Measurements from ENCODE around the gene BEND6. TPM values are rescaled to one million over a fixed set of nuclear protein-coding genes. Genes with fewer than 3 reads are reported as not detected.
A peak's percentile ranks its signal among the peaks of the same experiment; 100 is the strongest.
"Not testable (repeated sequence)": the region's sequence is repeated elsewhere in the genome, so short reads cannot be mapped to it uniquely, and the experiment has no call there.

Gene BEND6
- total and polyA plus RNA-seq, 2 of the 13 experiments (the other 11 are each of a cell fraction or from before 2014, with no cell fraction given), result 0.20 to 0.21 TPM

DNA sequence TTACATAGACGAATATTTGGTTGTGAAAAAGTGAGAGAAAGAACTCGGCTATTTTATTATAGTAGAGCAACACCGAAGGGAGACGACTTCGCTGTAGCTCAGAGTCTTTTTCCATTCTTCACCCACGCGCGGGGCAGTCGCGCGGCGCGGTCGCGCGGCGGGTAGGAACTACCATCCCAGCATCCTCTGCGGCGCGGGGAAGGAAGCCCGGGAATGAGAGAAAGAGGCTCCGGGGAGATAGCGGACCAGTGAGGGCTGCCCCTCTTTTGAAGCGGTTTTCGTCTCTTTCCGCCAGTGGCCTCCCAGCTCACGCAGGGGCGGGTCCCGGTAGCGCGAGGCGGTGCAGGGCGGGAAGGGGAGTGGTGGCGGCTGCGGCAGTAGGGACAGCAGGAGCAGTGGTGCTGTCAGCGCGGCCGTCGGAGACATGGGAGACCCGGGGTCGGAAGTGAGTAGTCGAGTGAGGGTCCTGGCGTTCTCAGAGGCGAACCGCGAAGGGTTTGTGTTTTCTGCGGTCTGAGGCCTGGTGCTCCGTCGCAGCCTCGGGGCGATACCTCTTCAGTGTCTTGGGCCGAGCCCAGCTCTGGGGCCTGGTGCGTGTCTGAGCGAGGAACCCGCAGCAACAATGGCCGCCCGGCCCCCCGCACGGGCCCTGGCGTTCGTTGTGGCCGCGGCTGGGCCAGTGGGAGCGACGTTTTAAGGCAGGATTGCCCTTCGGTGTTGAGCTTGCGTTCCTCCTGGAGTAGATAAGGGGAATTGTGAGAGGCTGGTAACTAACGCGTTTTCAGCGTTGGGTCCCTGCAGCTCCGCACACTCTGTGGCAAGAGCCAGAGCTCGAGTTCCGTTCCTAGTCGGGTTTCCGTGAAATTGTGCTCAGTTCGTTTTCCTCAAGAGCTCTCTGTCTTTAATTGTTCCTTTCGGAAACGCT, 91.7 kb downstream of the BEND6 start, which contains the start of gene KIAA1586 (continued):
- TF ChIP-seq, protein P1, sequence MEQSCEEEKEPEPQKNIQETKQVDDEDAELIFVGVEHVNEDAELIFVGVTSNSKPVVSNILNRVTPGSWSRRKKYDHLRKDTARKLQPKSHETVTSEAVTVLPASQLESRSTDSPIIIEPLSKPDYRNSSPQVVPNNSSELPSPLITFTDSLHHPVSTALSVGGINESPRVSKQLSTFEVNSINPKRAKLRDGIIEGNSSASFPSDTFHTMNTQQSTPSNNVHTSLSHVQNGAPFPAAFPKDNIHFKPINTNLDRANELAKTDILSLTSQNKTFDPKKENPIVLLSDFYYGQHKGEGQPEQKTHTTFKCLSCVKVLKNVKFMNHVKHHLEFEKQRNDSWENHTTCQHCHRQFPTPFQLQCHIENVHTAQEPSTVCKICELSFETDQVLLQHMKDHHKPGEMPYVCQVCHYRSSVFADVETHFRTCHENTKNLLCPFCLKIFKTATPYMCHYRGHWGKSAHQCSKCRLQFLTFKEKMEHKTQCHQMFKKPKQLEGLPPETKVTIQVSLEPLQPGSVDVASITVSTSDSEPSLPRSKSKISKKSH (CRISPR knock-in tag; IDR thresholded peaks at IDR 0.05; ENCODE audit: borderline replicate concordance), result 0 out of 2 replicates have a peak, but pooled peaks have one; percentile 52
- TF ChIP-seq, protein P2, sequence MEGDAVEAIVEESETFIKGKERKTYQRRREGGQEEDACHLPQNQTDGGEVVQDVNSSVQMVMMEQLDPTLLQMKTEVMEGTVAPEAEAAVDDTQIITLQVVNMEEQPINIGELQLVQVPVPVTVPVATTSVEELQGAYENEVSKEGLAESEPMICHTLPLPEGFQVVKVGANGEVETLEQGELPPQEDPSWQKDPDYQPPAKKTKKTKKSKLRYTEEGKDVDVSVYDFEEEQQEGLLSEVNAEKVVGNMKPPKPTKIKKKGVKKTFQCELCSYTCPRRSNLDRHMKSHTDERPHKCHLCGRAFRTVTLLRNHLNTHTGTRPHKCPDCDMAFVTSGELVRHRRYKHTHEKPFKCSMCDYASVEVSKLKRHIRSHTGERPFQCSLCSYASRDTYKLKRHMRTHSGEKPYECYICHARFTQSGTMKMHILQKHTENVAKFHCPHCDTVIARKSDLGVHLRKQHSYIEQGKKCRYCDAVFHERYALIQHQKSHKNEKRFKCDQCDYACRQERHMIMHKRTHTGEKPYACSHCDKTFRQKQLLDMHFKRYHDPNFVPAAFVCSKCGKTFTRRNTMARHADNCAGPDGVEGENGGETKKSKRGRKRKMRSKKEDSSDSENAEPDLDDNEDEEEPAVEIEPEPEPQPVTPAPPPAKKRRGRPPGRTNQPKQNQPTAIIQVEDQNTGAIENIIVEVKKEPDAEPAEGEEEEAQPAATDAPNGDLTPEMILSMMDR (CRISPR knock-in tag; IDR thresholded peaks at IDR 0.05), result peak; percentile 27; the same call in 1 of the 2 replicates
- TF ChIP-seq PHF21A (CRISPR knock-in tag; IDR thresholded peaks at IDR 0.05), result peak; percentile 88
- TF ChIP-seq, protein P3, sequence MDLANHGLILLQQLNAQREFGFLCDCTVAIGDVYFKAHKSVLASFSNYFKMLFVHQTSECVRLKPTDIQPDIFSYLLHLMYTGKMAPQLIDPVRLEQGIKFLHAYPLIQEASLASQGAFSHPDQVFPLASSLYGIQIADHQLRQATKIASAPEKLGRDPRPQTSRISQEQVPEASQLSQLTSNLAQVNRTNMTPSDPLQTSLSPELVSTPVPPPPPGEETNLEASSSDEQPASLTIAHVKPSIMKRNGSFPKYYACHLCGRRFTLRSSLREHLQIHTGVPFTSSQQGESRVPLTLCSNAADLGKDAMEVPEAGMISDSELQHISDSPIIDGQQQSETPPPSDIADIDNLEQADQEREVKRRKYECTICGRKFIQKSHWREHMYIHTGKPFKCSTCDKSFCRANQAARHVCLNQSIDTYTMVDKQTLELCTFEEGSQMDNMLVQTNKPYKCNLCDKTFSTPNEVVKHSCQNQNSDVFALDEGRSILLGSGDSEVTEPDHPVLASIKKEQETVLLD (CRISPR knock-in tag; IDR thresholded peaks at IDR 0.05; ENCODE audit: low read depth), result peak; percentile 75
- peak; percentile 71 for TF ChIP-seq ARNTL (CRISPR knock-in tag; IDR thresholded peaks at IDR 0.05)
- TF ChIP-seq, protein P4, sequence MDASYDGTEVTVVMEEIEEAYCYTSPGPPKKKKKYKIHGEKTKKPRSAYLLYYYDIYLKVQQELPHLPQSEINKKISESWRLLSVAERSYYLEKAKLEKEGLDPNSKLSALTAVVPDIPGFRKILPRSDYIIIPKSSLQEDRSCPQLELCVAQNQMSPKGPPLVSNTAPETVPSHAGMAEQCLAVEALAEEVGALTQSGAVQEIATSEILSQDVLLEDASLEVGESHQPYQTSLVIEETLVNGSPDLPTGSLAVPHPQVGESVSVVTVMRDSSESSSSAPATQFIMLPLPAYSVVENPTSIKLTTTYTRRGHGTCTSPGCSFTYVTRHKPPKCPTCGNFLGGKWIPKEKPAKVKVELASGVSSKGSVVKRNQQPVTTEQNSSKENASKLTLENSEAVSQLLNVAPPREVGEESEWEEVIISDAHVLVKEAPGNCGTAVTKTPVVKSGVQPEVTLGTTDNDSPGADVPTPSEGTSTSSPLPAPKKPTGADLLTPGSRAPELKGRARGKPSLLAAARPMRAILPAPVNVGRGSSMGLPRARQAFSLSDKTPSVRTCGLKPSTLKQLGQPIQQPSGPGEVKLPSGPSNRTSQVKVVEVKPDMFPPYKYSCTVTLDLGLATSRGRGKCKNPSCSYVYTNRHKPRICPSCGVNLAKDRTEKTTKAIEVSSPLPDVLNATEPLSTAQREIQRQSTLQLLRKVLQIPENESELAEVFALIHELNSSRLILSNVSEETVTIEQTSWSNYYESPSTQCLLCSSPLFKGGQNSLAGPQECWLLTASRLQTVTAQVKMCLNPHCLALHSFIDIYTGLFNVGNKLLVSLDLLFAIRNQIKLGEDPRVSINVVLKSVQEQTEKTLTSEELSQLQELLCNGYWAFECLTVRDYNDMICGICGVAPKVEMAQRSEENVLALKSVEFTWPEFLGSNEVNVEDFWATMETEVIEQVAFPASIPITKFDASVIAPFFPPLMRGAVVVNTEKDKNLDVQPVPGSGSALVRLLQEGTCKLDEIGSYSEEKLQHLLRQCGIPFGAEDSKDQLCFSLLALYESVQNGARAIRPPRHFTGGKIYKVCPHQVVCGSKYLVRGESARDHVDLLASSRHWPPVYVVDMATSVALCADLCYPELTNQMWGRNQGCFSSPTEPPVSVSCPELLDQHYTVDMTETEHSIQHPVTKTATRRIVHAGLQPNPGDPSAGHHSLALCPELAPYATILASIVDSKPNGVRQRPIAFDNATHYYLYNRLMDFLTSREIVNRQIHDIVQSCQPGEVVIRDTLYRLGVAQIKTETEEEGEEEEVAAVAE (CRISPR knock-in tag; IDR thresholded peaks at IDR 0.05; ENCODE audit: borderline replicate concordance), result peak; percentile 95
- TF ChIP-seq NONO (IDR thresholded peaks at IDR 0.05), result not testable (repeated sequence)
- TF ChIP-seq NONO (CRISPR knock-in tag; conservative IDR thresholded peaks at IDR 0.05), result peak; percentile 94
- TF ChIP-seq FOSL2 (CRISPR knock-in tag; IDR thresholded peaks at IDR 0.05), result peak; percentile 51
